ENCODE measurements around the gene ARRB2. TPM values are rescaled to one million over a fixed set of nuclear protein-coding genes. Genes with fewer than 3 reads are reported as not detected.
"Not testable (repeated sequence)": the region's sequence is repeated elsewhere in the genome, so short reads cannot be mapped to it uniquely, and the experiment has no call there.

The ARRB2 gene
- total and polyA plus RNA-seq, 2 donors from 2014 or later: 32.8 to 63.1 TPM

DNA sequence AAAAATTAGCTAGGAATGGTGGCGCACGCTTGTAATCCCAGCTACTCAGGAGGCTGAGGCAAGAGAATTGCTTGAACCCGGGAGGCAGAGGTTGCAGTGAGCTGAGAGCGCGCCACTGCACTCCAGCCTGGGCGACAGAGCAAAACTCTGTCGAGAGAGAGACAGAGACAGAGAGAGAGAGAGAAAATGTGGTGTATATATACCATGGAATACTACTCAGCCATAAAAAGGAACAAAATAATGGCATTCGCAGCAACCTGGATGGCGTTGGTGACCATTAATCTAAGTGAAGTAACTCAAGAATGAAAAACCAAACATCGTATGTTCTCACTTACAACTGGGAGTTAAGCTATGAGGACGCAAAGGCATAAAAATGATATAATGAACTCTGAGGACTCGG lies 20.6 kb upstream of the ARRB2 start:
- intact Hi-C loops (cut with DNase I); H3K4me1 ChIP-seq (ENCODE audit: control insufficient read depth in 2 of 3, insufficient read depth in 2 of 3, low read depth in 1 of 3, low read length in 3 of 3); H3K27ac ChIP-seq (ENCODE audit: low read depth in 2 of 2, low read length in 2 of 2); H3K9ac ChIP-seq (ENCODE audit: low read length in 3 of 3); H3K27me3 ChIP-seq (ENCODE audit: control insufficient read depth, insufficient read depth, low read length); DNase-seq; H3K4me3 ChIP-seq (ENCODE audit: low read length in 3 of 3); FAIRE-seq; H3K9me3 ChIP-seq (ENCODE audit: control insufficient read depth in 2 of 3, insufficient read depth in 1 of 3, low read length in 3 of 3): not testable (repeated sequence)
- H3K36me3 ChIP-seq (ENCODE audit: control insufficient read depth in 2 of 3, insufficient read depth in 3 of 3, low read length in 3 of 3): peaks cover 0 to 10% (median 2%) of the 10 kb centered on the region in 3 donors

DNA sequence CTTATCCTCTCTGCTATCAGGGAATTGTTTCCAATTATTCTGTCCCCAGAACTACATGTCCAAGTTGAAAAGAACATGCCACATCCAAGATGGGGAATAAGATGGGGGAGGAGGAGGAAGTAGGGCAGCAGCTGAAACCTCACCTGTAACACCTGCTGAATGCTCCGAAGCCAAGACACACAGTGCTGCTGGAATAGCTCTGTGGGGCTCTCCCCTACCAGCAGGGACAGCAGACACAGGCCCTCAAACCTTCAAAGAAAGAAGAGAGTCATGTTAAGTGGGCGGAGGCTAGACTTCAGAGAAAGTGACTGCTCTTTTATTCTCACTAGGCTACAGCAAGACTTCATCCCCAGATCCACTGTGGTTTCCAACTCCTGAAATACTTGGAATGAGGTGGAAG lies 19.7 kb upstream of the ARRB2 start:
- H3K9ac ChIP-seq (ENCODE audit: low read length in 3 of 3): no peak overlapping the region
- FAIRE-seq: no peak
- no peaks in the 10 kb centered on the region for H3K9me3 ChIP-seq (ENCODE audit: control insufficient read depth in 2 of 3, insufficient read depth in 1 of 3, low read length in 3 of 3)
- H3K27ac ChIP-seq (ENCODE audit: low read depth in 2 of 2, low read length in 2 of 2): no peak overlapping the region
- no peaks in the 10 kb centered on the region for H3K27me3 ChIP-seq (ENCODE audit: control insufficient read depth, insufficient read depth, low read length)
- H3K4me3 ChIP-seq (ENCODE audit: low read length in 3 of 3): no peak overlapping the region
- H3K4me1 ChIP-seq (ENCODE audit: control insufficient read depth in 2 of 3, insufficient read depth in 2 of 3, low read depth in 1 of 3, low read length in 3 of 3): no peaks in the 10 kb centered on the region
- no peak for DNase-seq
- peaks cover 0 to 10% (median 2%) of the 10 kb centered on the region in 3 donors for H3K36me3 ChIP-seq (ENCODE audit: control insufficient read depth in 2 of 3, insufficient read depth in 3 of 3, low read length in 3 of 3)
- intact Hi-C loops (cut with DNase I): no loop called here
- TF ChIP-seq, protein P1, sequence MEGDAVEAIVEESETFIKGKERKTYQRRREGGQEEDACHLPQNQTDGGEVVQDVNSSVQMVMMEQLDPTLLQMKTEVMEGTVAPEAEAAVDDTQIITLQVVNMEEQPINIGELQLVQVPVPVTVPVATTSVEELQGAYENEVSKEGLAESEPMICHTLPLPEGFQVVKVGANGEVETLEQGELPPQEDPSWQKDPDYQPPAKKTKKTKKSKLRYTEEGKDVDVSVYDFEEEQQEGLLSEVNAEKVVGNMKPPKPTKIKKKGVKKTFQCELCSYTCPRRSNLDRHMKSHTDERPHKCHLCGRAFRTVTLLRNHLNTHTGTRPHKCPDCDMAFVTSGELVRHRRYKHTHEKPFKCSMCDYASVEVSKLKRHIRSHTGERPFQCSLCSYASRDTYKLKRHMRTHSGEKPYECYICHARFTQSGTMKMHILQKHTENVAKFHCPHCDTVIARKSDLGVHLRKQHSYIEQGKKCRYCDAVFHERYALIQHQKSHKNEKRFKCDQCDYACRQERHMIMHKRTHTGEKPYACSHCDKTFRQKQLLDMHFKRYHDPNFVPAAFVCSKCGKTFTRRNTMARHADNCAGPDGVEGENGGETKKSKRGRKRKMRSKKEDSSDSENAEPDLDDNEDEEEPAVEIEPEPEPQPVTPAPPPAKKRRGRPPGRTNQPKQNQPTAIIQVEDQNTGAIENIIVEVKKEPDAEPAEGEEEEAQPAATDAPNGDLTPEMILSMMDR (IDR thresholded peaks at IDR 0.05; ENCODE audit: borderline replicate concordance, extremely low read depth, insufficient read depth): no peak

DNA sequence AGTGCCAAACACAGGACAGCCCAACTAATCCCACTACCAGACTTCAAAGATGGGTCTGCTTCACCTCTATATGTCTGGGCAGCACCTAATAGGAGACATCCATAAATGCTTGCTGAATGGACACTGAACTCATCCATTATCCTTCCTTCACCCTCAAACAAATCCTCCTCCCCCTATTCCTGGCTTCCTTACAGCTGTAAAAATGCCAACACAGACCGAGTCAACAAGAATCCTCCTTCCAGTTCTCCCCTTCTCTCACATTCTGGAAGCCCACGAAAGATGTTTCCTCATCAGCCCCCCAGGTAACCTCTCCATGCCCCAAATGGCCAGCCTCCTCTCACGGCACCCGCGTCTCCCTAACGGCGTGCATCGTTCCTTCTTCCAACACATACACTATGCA lies 18.7 kb upstream of the ARRB2 start:
- no peak overlapping the region for H3K27ac ChIP-seq (ENCODE audit: low read depth in 2 of 2, low read length in 2 of 2)

DNA sequence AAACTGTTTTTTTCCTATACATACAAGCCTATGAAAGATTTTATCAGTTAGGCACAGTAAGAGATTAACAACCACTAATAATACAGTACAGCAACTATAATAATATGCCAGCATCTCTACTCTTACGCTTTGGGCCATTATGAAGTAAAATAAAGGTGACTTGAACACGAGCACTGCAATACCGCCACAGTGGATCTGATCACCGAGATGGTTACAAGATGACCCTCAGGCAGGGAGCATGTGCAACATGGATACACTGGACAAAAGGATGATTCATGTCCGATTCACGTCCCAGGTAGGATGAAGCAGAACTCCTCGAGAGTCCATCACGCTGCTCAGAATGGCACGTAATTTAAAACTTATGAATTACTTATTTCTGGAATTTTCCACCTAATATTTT lies 17.0 kb upstream of the ARRB2 start:
- H3K4me1 ChIP-seq (ENCODE audit: control insufficient read depth in 2 of 3, insufficient read depth in 2 of 3, low read depth in 1 of 3, low read length in 3 of 3): no peaks in the 10 kb centered on the region
- no peak overlapping the region for H3K9ac ChIP-seq (ENCODE audit: low read length in 3 of 3)
- intact Hi-C loops (cut with DNase I): no loop called here
- H3K27ac ChIP-seq (ENCODE audit: low read depth in 2 of 2, low read length in 2 of 2): no peak overlapping the region
- no peak overlapping the region for H3K4me3 ChIP-seq (ENCODE audit: low read length in 3 of 3)
- TF ChIP-seq, protein P1 (IDR thresholded peaks at IDR 0.05; ENCODE audit: borderline replicate concordance, extremely low read depth, insufficient read depth): no peak
- DNase-seq (no peak), FAIRE-seq (no peak)
- no peaks in the 10 kb centered on the region for H3K9me3 ChIP-seq (ENCODE audit: control insufficient read depth in 2 of 3, insufficient read depth in 1 of 3, low read length in 3 of 3)
- peaks cover 0 to 7% (median 0%) of the 10 kb centered on the region in 3 donors for H3K36me3 ChIP-seq (ENCODE audit: control insufficient read depth in 2 of 3, insufficient read depth in 3 of 3, low read length in 3 of 3)
- no peaks in the 10 kb centered on the region for H3K27me3 ChIP-seq (ENCODE audit: control insufficient read depth, insufficient read depth, low read length)

More for the DNA sequence above, 18.7 kb upstream of the ARRB2 start:
- intact Hi-C loops (cut with DNase I): no loop called here
- no peaks in the 10 kb centered on the region for H3K27me3 ChIP-seq (ENCODE audit: control insufficient read depth, insufficient read depth, low read length)
- H3K4me1 ChIP-seq (ENCODE audit: control insufficient read depth in 2 of 3, insufficient read depth in 2 of 3, low read depth in 1 of 3, low read length in 3 of 3): no peaks in the 10 kb centered on the region
- H3K9me3 ChIP-seq (ENCODE audit: control insufficient read depth in 2 of 3, insufficient read depth in 1 of 3, low read length in 3 of 3): no peaks in the 10 kb centered on the region
- no peak overlapping the region for H3K4me3 ChIP-seq (ENCODE audit: low read length in 3 of 3)
- H3K36me3 ChIP-seq (ENCODE audit: control insufficient read depth in 2 of 3, insufficient read depth in 3 of 3, low read length in 3 of 3): peaks cover 0 to 10% (median 0%) of the 10 kb centered on the region in 3 donors
- H3K9ac ChIP-seq (ENCODE audit: low read length in 3 of 3): no peak overlapping the region
- TF ChIP-seq, protein P1 (IDR thresholded peaks at IDR 0.05; ENCODE audit: borderline replicate concordance, extremely low read depth, insufficient read depth): no peak
- no peak for DNase-seq
- no peak for FAIRE-seq
